Panc1 (cell line): ENCODE measurements around the gene CRK. TPM values are rescaled to one million over a fixed set of nuclear protein-coding genes. Genes with fewer than 3 reads are reported as not detected.

Source experiments
- ATAC-seq: fragments of 200-7000 bp; cut with Tn5 transposase; 2 replicates; pipeline ENCODE4 v1.9.1; 2020; ENCODE audit warnings: mild to moderate bottlenecking, moderate library complexity
- BruUV-seq: library from RNA; stranded (reverse); fragments of 400-500 nt; replicated peaks from 2 replicates; lab custom pipeline; 2021; lab: Mats Ljungman, UMichigan
- CTCF ChIA-PET: fragments of 300-600 bp; sonication (Branson Sonifier 250); formaldehyde crosslinking; loops from one replicate; lab custom pipeline; 2022; ENCODE audit warnings: antibody characterized with exemption; lab: Charles Lee
- POLR2A ChIA-PET: fragments of 300-600 bp; sonication (Branson Sonifier 250); formaldehyde crosslinking; loops from one replicate; lab custom pipeline; 2022; ENCODE audit warnings: antibody characterized with exemption; lab: Charles Lee
- DNase-seq: peaks from one replicate; pipeline ENCODE4 v3.0.0-alpha.2; 2010; ENCODE audit warnings: low read depth, low spot score
- H3K27ac ChIP-seq: 2 replicates; pipeline ENCODE4 v1.5.1; 2011; ENCODE audit warnings: mild to moderate bottlenecking, low read length, inconsistent platforms
- H3K27me3 ChIP-seq: fragments of 200-500 bp; sonication (Bioruptor generic); 2 replicates; pipeline ENCODE4 v1.6.0; 2014; ENCODE audit warnings: low read length, inconsistent platforms; ENCODE audit not compliant: control insufficient read depth, insufficient read depth
- H3K36me3 ChIP-seq: fragments of 200-500 bp; sonication (Bioruptor generic); 2 replicates; pipeline ENCODE4 v1.5.1; 2014; ENCODE audit warnings: inconsistent platforms, mild to moderate bottlenecking, low read length, moderate library complexity; ENCODE audit not compliant: control insufficient read depth, insufficient read depth
- H3K4me1 ChIP-seq: 2 replicates; pipeline ENCODE4 v1.5.1; 2011; ENCODE audit warnings: inconsistent platforms, mild to moderate bottlenecking, low read length, moderate library complexity; ENCODE audit not compliant: control insufficient read depth, insufficient read depth
- H3K4me3 ChIP-seq, 2 experiments: 2 replicates each; pipeline ENCODE4 v1.5.1; 2011 to 2012; ENCODE audit warnings: low read depth in 2 of 2, low read length in 2 of 2, mild to moderate bottlenecking in 2 of 2, inconsistent platforms in 1 of 2, moderate library complexity in 1 of 2
- H3K9me3 ChIP-seq: fragments of 200-500 bp; sonication (Bioruptor generic); 2 replicates; pipeline ENCODE4 v1.5.1; 2014; ENCODE audit warnings: low read depth, mild to moderate bottlenecking, inconsistent platforms, low read length, moderate library complexity; ENCODE audit not compliant: control insufficient read depth, insufficient read depth
- POLR2AphosphoS5 ChIP-seq: IDR thresholded peaks from 2 replicates; pipeline ENCODE4 v1.6.1; 2012; ENCODE audit warnings: mild to moderate bottlenecking, low read depth, low read length, moderate library complexity
- SIN3A ChIP-seq: IDR thresholded peaks from 2 replicates; pipeline ENCODE4 v1.6.1; 2012; ENCODE audit warnings: low read depth, mild to moderate bottlenecking, low read length, moderate library complexity, borderline replicate concordance; ENCODE audit not compliant: insufficient read depth
- TCF7L2 ChIP-seq: IDR thresholded peaks from 2 replicates; pipeline ENCODE4 v1.6.1; 2011; ENCODE audit warnings: mild to moderate bottlenecking, low read depth, low read length, inconsistent platforms
- in situ Hi-C: cut with HindIII; loops from 2 replicates; pipeline ENCODE4 v1.10.0; 2016; ENCODE audit warnings: low sequenced_read_pairs, low pct_unique_long_range_greater_than_20kb
- intact Hi-C: fragments of 100-400 bp; cut with micrococcal nuclease; formaldehyde crosslinking; loops from one replicate; pipeline ENCODE4 v1.10.0; 2022; ENCODE audit not compliant: unreplicated experiment
- total RNA-seq: library from RNA; stranded (reverse); gene quantifications from one replicate; pipeline ENCODE4 v1.2.1, GENCODE V29; 2021; ENCODE audit not compliant: unreplicated experiment
- TF ChIP-seq, protein P1 (sequence below): fragments of 450-650 bp; IDR thresholded peaks from 2 replicates; pipeline ENCODE4 v1.5.1; 2017; ENCODE audit warnings: mild to moderate bottlenecking
- TF ChIP-seq, protein P2 (sequence below), 2 experiments: IDR thresholded peaks; 2 replicates each; pipeline ENCODE4 v1.6.1; 2011 to 2012; ENCODE audit warnings: low read depth in 2 of 2, control low read depth in 1 of 2, low read length in 1 of 2, mild to moderate bottlenecking in 1 of 2, moderate library complexity in 1 of 2; ENCODE audit not compliant: insufficient read depth in 1 of 2

The CRK gene
- total RNA-seq, 1 experiment from 2014 or later: 67.0 TPM

DNA sequence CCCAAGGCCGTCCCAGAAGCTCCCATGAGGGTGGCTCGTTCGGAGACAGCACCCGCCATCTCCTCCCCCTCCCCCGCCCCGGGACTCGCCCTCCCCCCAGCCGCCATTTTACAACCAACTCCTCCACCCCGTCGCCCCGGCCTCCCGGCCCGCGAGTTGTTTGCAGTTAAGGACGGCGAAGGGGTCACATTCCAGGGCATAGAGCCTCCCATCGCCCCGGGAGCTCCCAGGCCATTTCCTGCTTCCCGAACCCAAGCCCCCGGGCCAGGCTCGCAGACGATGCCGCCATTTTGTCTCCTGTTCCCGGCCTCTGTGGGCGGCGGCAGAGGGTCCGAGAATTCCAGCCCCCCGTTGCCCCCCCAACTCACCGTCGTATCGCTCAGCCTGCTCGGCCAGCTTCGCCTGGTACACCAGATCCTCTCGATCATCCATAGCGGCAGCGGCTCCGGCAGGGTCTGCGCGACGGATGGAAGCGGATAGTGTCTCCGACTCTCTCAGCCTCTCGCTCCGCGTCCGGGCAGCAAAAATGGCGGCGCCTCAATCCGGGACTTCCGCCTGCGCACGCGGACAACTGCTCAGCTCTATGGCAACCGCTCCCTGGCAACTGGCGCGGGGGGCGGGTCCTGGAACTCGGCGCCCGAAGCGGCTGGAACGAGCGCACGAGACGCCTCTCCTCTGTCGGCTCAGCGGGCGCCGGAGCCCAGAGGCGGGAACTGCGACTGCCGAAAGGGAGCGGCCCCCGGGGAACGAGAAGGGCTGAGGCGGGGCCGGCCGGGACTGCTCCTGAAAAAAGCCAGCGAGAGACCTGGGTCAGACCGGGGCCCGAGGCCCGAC lies 56.1 kb downstream of the CRK start, which contains the start of gene YWHAE:
TSS of gene YWHAE (minus strand) at position 544 of the 834 bp plus-strand sequence. CDS start at position 432, 112 bp downstream.
- Histone ChIP-seq H3K4me3 (peak within 1 kb of the TSS; percentile 78 to 93), H3K9me3 (no peaks in the 10 kb centered on the region), H3K4me1 (peaks cover 13% of the 10 kb centered on the region), H3K36me3 (peaks cover 4% of the 10 kb centered on the region), H3K27ac (peak within 1 kb of the TSS; percentile 94), H3K27me3 (no peaks in the 10 kb centered on the region)
- CTCF ChIA-PET: no interaction called here
- POLR2A ChIA-PET: interaction anchor here (0.6 to 0.7 kb wide), 2 partner anchors 12 to 19 kb away, joined by 3 read pairs; no protein-coding TSS in a partner anchor
- ATAC-seq (peak; percentile 97), DNase-seq (peak; percentile 71)
- in situ Hi-C loops: no loop called here
- TF ChIP-seq, protein P1, sequence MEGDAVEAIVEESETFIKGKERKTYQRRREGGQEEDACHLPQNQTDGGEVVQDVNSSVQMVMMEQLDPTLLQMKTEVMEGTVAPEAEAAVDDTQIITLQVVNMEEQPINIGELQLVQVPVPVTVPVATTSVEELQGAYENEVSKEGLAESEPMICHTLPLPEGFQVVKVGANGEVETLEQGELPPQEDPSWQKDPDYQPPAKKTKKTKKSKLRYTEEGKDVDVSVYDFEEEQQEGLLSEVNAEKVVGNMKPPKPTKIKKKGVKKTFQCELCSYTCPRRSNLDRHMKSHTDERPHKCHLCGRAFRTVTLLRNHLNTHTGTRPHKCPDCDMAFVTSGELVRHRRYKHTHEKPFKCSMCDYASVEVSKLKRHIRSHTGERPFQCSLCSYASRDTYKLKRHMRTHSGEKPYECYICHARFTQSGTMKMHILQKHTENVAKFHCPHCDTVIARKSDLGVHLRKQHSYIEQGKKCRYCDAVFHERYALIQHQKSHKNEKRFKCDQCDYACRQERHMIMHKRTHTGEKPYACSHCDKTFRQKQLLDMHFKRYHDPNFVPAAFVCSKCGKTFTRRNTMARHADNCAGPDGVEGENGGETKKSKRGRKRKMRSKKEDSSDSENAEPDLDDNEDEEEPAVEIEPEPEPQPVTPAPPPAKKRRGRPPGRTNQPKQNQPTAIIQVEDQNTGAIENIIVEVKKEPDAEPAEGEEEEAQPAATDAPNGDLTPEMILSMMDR: no peak
- TF ChIP-seq TCF7L2 (peak; percentile 58; the same call in 1 of the 2 replicates), SIN3A (peak; percentile 39; the same call in 1 of the 2 replicates), POLR2AphosphoS5 (peak; percentile 85)
- TF ChIP-seq, protein P2, sequence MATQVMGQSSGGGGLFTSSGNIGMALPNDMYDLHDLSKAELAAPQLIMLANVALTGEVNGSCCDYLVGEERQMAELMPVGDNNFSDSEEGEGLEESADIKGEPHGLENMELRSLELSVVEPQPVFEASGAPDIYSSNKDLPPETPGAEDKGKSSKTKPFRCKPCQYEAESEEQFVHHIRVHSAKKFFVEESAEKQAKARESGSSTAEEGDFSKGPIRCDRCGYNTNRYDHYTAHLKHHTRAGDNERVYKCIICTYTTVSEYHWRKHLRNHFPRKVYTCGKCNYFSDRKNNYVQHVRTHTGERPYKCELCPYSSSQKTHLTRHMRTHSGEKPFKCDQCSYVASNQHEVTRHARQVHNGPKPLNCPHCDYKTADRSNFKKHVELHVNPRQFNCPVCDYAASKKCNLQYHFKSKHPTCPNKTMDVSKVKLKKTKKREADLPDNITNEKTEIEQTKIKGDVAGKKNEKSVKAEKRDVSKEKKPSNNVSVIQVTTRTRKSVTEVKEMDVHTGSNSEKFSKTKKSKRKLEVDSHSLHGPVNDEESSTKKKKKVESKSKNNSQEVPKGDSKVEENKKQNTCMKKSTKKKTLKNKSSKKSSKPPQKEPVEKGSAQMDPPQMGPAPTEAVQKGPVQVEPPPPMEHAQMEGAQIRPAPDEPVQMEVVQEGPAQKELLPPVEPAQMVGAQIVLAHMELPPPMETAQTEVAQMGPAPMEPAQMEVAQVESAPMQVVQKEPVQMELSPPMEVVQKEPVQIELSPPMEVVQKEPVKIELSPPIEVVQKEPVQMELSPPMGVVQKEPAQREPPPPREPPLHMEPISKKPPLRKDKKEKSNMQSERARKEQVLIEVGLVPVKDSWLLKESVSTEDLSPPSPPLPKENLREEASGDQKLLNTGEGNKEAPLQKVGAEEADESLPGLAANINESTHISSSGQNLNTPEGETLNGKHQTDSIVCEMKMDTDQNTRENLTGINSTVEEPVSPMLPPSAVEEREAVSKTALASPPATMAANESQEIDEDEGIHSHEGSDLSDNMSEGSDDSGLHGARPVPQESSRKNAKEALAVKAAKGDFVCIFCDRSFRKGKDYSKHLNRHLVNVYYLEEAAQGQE (IDR thresholded peaks at IDR 0.05; ENCODE audit: insufficient read depth in 1 of 2, low read depth in 2 of 2, low read length in 1 of 2): peak in 1 of 2 experiments; percentile 19; a peak in 1 of 4 replicates
- intact Hi-C loops: no loop called here
- BruUV-seq: no TSS peak

DNA sequence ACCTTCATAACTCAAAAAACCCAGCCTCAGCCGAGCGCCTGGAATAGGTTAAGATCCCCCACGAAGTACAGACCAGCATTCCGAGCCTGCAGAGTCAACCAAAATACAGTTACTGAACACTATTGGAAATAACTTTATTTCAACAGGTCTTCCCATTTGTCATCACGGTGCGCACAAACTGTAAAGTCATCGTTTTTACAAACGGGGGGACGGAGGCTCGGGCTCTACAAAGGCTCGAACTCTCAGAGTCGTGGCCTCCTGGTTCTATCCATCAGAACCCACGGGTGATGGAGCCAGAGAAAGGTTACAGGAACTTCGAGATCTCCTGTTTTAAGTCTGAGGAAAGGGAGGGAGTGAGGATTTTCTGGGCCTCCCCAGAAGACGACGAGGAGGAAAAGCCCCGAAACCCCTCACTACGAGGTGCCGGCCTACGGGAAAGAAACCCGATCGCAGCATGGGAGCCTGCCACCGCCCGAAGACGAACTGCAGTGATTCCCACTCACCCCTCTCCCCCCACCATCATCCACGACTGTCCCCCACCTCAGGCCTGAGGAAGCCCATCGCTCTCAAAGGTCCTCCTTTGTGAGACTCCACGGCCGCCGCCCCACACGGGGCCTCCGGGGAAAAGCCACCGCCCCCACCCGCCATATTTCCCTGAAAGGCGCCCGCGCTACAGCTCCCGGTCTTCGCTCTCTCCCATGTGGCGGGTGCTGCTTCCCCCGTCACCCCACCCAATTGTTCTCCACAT lies 56.9 kb downstream of the CRK start:
- in situ Hi-C loops: no loop called here
- peak overlapping the region; percentile 78 to 93 for H3K4me3 ChIP-seq
- no TSS peak for BruUV-seq
- no peaks in the 10 kb centered on the region for H3K9me3 ChIP-seq
- peaks cover 16% of the 10 kb centered on the region for H3K4me1 ChIP-seq
- no peak for DNase-seq
- no peaks in the 10 kb centered on the region for H3K27me3 ChIP-seq
- intact Hi-C loops: no loop called here
- peak overlapping the region; percentile 94 for H3K27ac ChIP-seq
- peaks cover 4% of the 10 kb centered on the region for H3K36me3 ChIP-seq
- CTCF ChIA-PET: no interaction called here
- TF ChIP-seq POLR2AphosphoS5 (no peak), SIN3A (no peak), TCF7L2 (no peak)
- TF ChIP-seq, protein P2 (IDR thresholded peaks at IDR 0.05; ENCODE audit: insufficient read depth in 1 of 2, low read depth in 2 of 2, low read length in 1 of 2): no peak
- TF ChIP-seq, protein P1: no peak
- ATAC-seq: no peak; the same call in 1 of the 2 replicates
- POLR2A ChIA-PET: no interaction called here
